ENCODE results near the gene LRRC4B.
"Not testable (repeated sequence)": the region's sequence is repeated elsewhere in the genome, so short reads cannot be mapped to it uniquely, and the experiment has no call there.

Gene LRRC4B

GRCh38 chr19:50590191-50590590 lies 22.0 kb upstream of the LRRC4B start:
- H3K4me3 Mint-ChIP-seq, result no peak overlapping the region
- no peaks in the 10 kb centered on the region for H3K4me1 Mint-ChIP-seq
- no peaks in the 10 kb centered on the region for H3K9me3 Mint-ChIP-seq
- peaks cover 10% of the 10 kb centered on the region for H3K27me3 Mint-ChIP-seq
- no peak overlapping the region for H3K27ac Mint-ChIP-seq
- no peaks in the 10 kb centered on the region for H3K36me3 Mint-ChIP-seq
- DNase-seq (ENCODE audit: low spot score in 2 of 2) (no peak), ATAC-seq (ENCODE audit: low read depth) (no peak)

- not testable (repeated sequence) for ATAC-seq (ENCODE audit: low read depth)
Observed at GRCh38 chr19:50581795-50582660, 13.8 kb upstream of the LRRC4B start.

GRCh38 chr19:50580970-50581634 lies 12.9 kb upstream of the LRRC4B start:
- Mint-ChIP-seq H3K9me3 (peaks cover 4% of the 10 kb centered on the region), H3K27ac (no peak overlapping the region), H3K36me3 (peaks cover 4% of the 10 kb centered on the region), H3K4me3 (no peak overlapping the region), H3K27me3 (peaks cover 6% of the 10 kb centered on the region), H3K4me1 (no peaks in the 10 kb centered on the region)
- ATAC-seq (ENCODE audit: low read depth) (no peak), DNase-seq (ENCODE audit: low spot score in 2 of 2) (no peak)

More at GRCh38 chr19:50581795-50582660, 13.8 kb upstream of the LRRC4B start:
- H3K4me3 Mint-ChIP-seq; H3K27ac Mint-ChIP-seq; H3K9me3 Mint-ChIP-seq; H3K27me3 Mint-ChIP-seq; DNase-seq (ENCODE audit: low spot score in 2 of 2); H3K36me3 Mint-ChIP-seq; H3K4me1 Mint-ChIP-seq: not testable (repeated sequence)

- H3K36me3 Mint-ChIP-seq, result peaks cover 4% of the 10 kb centered on the region
- H3K4me3 Mint-ChIP-seq, result no peak overlapping the region
- no peak for DNase-seq (ENCODE audit: low spot score in 2 of 2)
- H3K27ac Mint-ChIP-seq, result no peak overlapping the region
- no peak for ATAC-seq (ENCODE audit: low read depth)
- peaks cover 4% of the 10 kb centered on the region for H3K27me3 Mint-ChIP-seq
- peaks cover 4% of the 10 kb centered on the region for H3K9me3 Mint-ChIP-seq
- H3K4me1 Mint-ChIP-seq, result no peaks in the 10 kb centered on the region
Observed at GRCh38 chr19:50580240-50580639, 12.0 kb upstream of the LRRC4B start.

GRCh38 chr19:50576769-50577168 lies 8.5 kb upstream of the LRRC4B start:
- H3K27ac Mint-ChIP-seq; DNase-seq (ENCODE audit: low spot score in 2 of 2); H3K4me1 Mint-ChIP-seq; H3K36me3 Mint-ChIP-seq; H3K9me3 Mint-ChIP-seq; H3K27me3 Mint-ChIP-seq; ATAC-seq (ENCODE audit: low read depth); H3K4me3 Mint-ChIP-seq: not testable (repeated sequence)

- H3K4me3 Mint-ChIP-seq, result no peak overlapping the region
- ATAC-seq (ENCODE audit: low read depth) (no peak), DNase-seq (ENCODE audit: low spot score in 2 of 2) (no peak)
- H3K27ac Mint-ChIP-seq, result no peak overlapping the region
- H3K36me3 Mint-ChIP-seq, result no peaks in the 10 kb centered on the region
- peaks cover 10% of the 10 kb centered on the region for H3K27me3 Mint-ChIP-seq
- H3K4me1 Mint-ChIP-seq, result no peaks in the 10 kb centered on the region
- H3K9me3 Mint-ChIP-seq, result no peaks in the 10 kb centered on the region
Observed at GRCh38 chr19:50573741-50574461, 5.7 kb upstream of the LRRC4B start.

- Mint-ChIP-seq H3K4me1 (peaks cover 7% of the 10 kb centered on the region), H3K36me3 (peaks cover 2% of the 10 kb centered on the region), H3K27me3 (peaks cover 22% of the 10 kb centered on the region), H3K27ac (no peak overlapping the region), H3K9me3 (no peaks in the 10 kb centered on the region), H3K4me3 (no peak overlapping the region)
- DNase-seq (ENCODE audit: low spot score in 2 of 2) (no peak), ATAC-seq (ENCODE audit: low read depth) (no peak)
Observed at GRCh38 chr19:50570997-50571396, 2.8 kb upstream of the LRRC4B start.

- ATAC-seq (ENCODE audit: low read depth) (no peak), DNase-seq (ENCODE audit: low spot score in 2 of 2) (no peak)
- H3K36me3 Mint-ChIP-seq, result peaks cover 2% of the 10 kb centered on the region
- H3K27me3 Mint-ChIP-seq, result peaks cover 28% of the 10 kb centered on the region
- H3K27ac Mint-ChIP-seq, result no peak overlapping the region
- no peak overlapping the region for H3K4me3 Mint-ChIP-seq
- H3K4me1 Mint-ChIP-seq, result peaks cover 12% of the 10 kb centered on the region
- no peaks in the 10 kb centered on the region for H3K9me3 Mint-ChIP-seq
Observed at GRCh38 chr19:50569938-50570540, 1.8 kb upstream of the LRRC4B start.

- no peak overlapping the region for H3K4me3 Mint-ChIP-seq
- H3K4me1 Mint-ChIP-seq, result peaks cover 15% of the 10 kb centered on the region
Observed at GRCh38 chr19:50568728-50569698, 778 bp upstream of the LRRC4B start.

GRCh38 chr19:50567052-50567841 lies 988 bp downstream of the LRRC4B start:
- Mint-ChIP-seq H3K27ac (no peak overlapping the region), H3K9me3 (no peaks in the 10 kb centered on the region), H3K27me3 (peaks cover 44% of the 10 kb centered on the region), H3K4me1 (peaks cover 15% of the 10 kb centered on the region), H3K4me3 (peak overlapping the region; percentile 59), H3K36me3 (peaks cover 2% of the 10 kb centered on the region)
- DNase-seq (ENCODE audit: low spot score in 2 of 2), result no peak
- no peak for ATAC-seq (ENCODE audit: low read depth)

More at GRCh38 chr19:50568728-50569698, 778 bp upstream of the LRRC4B start:
- Mint-ChIP-seq H3K27ac (no peak overlapping the region), H3K27me3 (peaks cover 34% of the 10 kb centered on the region), H3K36me3 (peaks cover 2% of the 10 kb centered on the region), H3K9me3 (no peaks in the 10 kb centered on the region)
- ATAC-seq (ENCODE audit: low read depth), result no peak
- no peak for DNase-seq (ENCODE audit: low spot score in 2 of 2)

- DNase-seq (ENCODE audit: low spot score in 2 of 2), result no peak
- Mint-ChIP-seq H3K36me3 (peaks cover 2% of the 10 kb centered on the region), H3K4me3 (no peak overlapping the region), H3K27ac (no peak overlapping the region), H3K27me3 (peaks cover 44% of the 10 kb centered on the region), H3K9me3 (no peaks in the 10 kb centered on the region), H3K4me1 (peaks cover 15% of the 10 kb centered on the region)
- ATAC-seq (ENCODE audit: low read depth), result no peak
Observed at GRCh38 chr19:50565984-50566903, 2.0 kb downstream of the LRRC4B start.
